Peyer's patch (tissue), 4 donors: Measurements from ENCODE around the gene DMKN. TPM values are rescaled to one million over a fixed set of nuclear protein-coding genes. Genes with fewer than 3 reads are reported as not detected.
A peak's percentile ranks its signal among the peaks of the same experiment; 100 is the strongest.

Experiments
- DNase-seq, 3 donors: peaks; one replicate each; pipeline ENCODE4 v3.0.0-alpha.2; 2017 to 2019
- H3K27ac ChIP-seq, 4 donors: fragments of 200-600 bp; sonication (generic); one replicate each; pipeline ENCODE4 v1.5.1; 2016 to 2019
- H3K27me3 ChIP-seq, 2 donors: fragments of 200-600 bp; sonication (generic); one replicate each; pipeline ENCODE4 v1.5.1; 2019
- H3K36me3 ChIP-seq, 3 donors: fragments of 200-600 bp; sonication (generic); one replicate each; pipeline ENCODE4 v1.5.1; 2016 to 2019
- H3K4me1 ChIP-seq, 4 donors: fragments of 200-600 bp; sonication (generic); one replicate each; pipeline ENCODE4 v1.5.1; 2016 to 2019
- H3K4me3 ChIP-seq, 4 donors: fragments of 200-600 bp; sonication (generic); 1 replicate in 3 of 4; 2 replicates in 1 of 4; pipeline ENCODE4 v1.5.1; 2016 to 2019; ENCODE audit warnings: mild to moderate bottlenecking in 1 of 4
- H3K9me3 ChIP-seq, 4 donors: fragments of 200-600 bp; sonication (generic); one replicate each; pipeline ENCODE4 v1.5.1; 2016 to 2019; ENCODE audit warnings: mild to moderate bottlenecking in 1 of 4
- CTCF ChIP-seq, 6 experiments: fragments of 450-650 bp in 4 of 6; fragments of 200-600 bp in 2 of 6; sonication (generic) in 1 of 6; IDR thresholded peaks; one replicate each; pipeline ENCODE4 v1.5.1; 2017 to 2019; ENCODE audit warnings: antibody characterized with exemption in 6 of 6, mild to moderate bottlenecking in 3 of 6, moderate library complexity in 1 of 6
- POLR2A ChIP-seq, 2 donors: fragments of 450-650 bp; IDR thresholded peaks; one replicate each; pipeline ENCODE4 v1.5.1; 2017; ENCODE audit warnings: antibody characterized with exemption in 2 of 2, mild to moderate bottlenecking in 2 of 2, moderate library complexity in 2 of 2
- total RNA-seq, 4 donors: library from RNA; depleted of rRNA; stranded (reverse); fragments of >200 nt; gene quantifications; one replicate each; pipeline ENCODE4 v1.1.0, GENCODE V29; 2016

Gene DMKN
- total RNA-seq, 4 donors from 2014 or later, result 1.9 to 29.7 (median 10.7) TPM; not detected in 1

GRCh38 chr19:35488677-35489076 lies 24.8 kb downstream of the DMKN start:
- no peak for DNase-seq

GRCh38 chr19:35487656-35488182 lies 25.7 kb downstream of the DMKN start:
- no peak for DNase-seq
- no peaks in the 10 kb centered on the region for H3K9me3 ChIP-seq
- H3K4me3 ChIP-seq, result no peak overlapping the region
- no peak overlapping the region for H3K27ac ChIP-seq
- TF ChIP-seq POLR2A (IDR thresholded peaks at IDR 0.05) (no peak), CTCF (IDR thresholded peaks at IDR 0.05) (no peak)
- no peaks in the 10 kb centered on the region for H3K36me3 ChIP-seq
- no peaks in the 10 kb centered on the region for H3K27me3 ChIP-seq
- no peaks in the 10 kb centered on the region for H3K4me1 ChIP-seq

More at GRCh38 chr19:35488677-35489076, 24.8 kb downstream of the DMKN start:
- Histone ChIP-seq H3K27ac (no peak overlapping the region), H3K9me3 (no peaks in the 10 kb centered on the region), H3K36me3 (no peaks in the 10 kb centered on the region), H3K4me3 (no peak overlapping the region), H3K27me3 (no peaks in the 10 kb centered on the region), H3K4me1 (no peaks in the 10 kb centered on the region)
- TF ChIP-seq POLR2A (IDR thresholded peaks at IDR 0.05) (no peak), CTCF (IDR thresholded peaks at IDR 0.05) (no peak)

- TF ChIP-seq POLR2A (IDR thresholded peaks at IDR 0.05), result no peak
- TF ChIP-seq CTCF (IDR thresholded peaks at IDR 0.05), result no peak
- Histone ChIP-seq H3K4me3 (no peak overlapping the region), H3K27ac (no peak overlapping the region), H3K9me3 (no peaks in the 10 kb centered on the region), H3K36me3 (no peaks in the 10 kb centered on the region), H3K27me3 (no peaks in the 10 kb centered on the region), H3K4me1 (no peaks in the 10 kb centered on the region)
- DNase-seq, result no peak
Measured at GRCh38 chr19:35486268-35486708, 27.2 kb downstream of the DMKN start.

GRCh38 chr19:35484252-35485036 lies 29.0 kb downstream of the DMKN start:
- DNase-seq, result peak in 1 of 3 donors; percentile 32
- H3K4me1 ChIP-seq, result no peaks in the 10 kb centered on the region
- H3K4me3 ChIP-seq, result no peak overlapping the region
- H3K36me3 ChIP-seq, result no peaks in the 10 kb centered on the region
- TF ChIP-seq CTCF (IDR thresholded peaks at IDR 0.05), result no peak
- TF ChIP-seq POLR2A (IDR thresholded peaks at IDR 0.05), result no peak
- no peak overlapping the region for H3K27ac ChIP-seq
- no peaks in the 10 kb centered on the region for H3K27me3 ChIP-seq
- H3K9me3 ChIP-seq, result no peaks in the 10 kb centered on the region

GRCh38 chr19:35483089-35483488 lies 30.4 kb downstream of the DMKN start:
- Histone ChIP-seq H3K9me3 (no peaks in the 10 kb centered on the region), H3K36me3 (no peaks in the 10 kb centered on the region), H3K4me3 (no peak overlapping the region), H3K27me3 (no peaks in the 10 kb centered on the region), H3K27ac (no peak overlapping the region), H3K4me1 (no peaks in the 10 kb centered on the region)
- no peak for DNase-seq
- TF ChIP-seq POLR2A (IDR thresholded peaks at IDR 0.05), result no peak
- TF ChIP-seq CTCF (IDR thresholded peaks at IDR 0.05), result no peak
